ENCODE data around the gene CACNA1C.

Gene CACNA1C

DNA sequence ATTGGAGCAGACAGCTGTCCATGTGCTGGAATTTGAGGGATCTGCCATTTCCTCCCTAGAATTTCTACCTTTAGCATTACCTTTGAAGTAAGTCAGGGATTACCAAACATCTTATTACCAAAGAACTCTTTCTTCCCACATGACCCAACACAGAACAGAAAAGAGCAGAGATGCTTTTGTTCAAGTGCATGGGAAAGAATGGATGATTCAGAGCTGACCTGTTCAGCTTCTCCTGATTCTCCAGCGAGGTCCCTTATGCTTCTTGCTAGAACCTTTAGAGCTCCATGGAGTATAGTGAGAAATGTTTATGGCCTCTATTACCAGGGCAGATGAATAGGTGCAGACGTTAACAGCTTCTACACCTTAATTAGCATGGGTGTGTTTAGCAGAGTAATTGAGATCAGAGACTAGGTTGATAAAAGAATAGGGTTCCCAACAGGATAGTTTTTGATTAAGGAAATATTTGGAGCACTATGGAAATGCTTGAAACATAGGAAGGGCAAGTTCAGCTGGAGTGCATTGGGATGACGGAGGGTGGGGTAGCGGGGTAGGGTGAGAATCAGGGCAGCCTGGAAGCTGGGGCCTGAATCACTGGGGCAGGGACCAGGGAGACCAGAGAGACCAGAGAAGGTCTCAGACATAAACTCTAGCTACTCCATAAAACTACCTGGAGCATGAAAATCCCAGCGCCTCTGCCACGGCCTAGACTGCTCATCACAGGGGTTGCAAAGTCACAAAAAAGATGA, 223.7 kb downstream of the CACNA1C start:
- TF ChIP-seq, protein P1, sequence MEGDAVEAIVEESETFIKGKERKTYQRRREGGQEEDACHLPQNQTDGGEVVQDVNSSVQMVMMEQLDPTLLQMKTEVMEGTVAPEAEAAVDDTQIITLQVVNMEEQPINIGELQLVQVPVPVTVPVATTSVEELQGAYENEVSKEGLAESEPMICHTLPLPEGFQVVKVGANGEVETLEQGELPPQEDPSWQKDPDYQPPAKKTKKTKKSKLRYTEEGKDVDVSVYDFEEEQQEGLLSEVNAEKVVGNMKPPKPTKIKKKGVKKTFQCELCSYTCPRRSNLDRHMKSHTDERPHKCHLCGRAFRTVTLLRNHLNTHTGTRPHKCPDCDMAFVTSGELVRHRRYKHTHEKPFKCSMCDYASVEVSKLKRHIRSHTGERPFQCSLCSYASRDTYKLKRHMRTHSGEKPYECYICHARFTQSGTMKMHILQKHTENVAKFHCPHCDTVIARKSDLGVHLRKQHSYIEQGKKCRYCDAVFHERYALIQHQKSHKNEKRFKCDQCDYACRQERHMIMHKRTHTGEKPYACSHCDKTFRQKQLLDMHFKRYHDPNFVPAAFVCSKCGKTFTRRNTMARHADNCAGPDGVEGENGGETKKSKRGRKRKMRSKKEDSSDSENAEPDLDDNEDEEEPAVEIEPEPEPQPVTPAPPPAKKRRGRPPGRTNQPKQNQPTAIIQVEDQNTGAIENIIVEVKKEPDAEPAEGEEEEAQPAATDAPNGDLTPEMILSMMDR (IDR thresholded peaks at IDR 0.05; ENCODE audit: extremely low read depth, missing control alignments), result no peak

DNA sequence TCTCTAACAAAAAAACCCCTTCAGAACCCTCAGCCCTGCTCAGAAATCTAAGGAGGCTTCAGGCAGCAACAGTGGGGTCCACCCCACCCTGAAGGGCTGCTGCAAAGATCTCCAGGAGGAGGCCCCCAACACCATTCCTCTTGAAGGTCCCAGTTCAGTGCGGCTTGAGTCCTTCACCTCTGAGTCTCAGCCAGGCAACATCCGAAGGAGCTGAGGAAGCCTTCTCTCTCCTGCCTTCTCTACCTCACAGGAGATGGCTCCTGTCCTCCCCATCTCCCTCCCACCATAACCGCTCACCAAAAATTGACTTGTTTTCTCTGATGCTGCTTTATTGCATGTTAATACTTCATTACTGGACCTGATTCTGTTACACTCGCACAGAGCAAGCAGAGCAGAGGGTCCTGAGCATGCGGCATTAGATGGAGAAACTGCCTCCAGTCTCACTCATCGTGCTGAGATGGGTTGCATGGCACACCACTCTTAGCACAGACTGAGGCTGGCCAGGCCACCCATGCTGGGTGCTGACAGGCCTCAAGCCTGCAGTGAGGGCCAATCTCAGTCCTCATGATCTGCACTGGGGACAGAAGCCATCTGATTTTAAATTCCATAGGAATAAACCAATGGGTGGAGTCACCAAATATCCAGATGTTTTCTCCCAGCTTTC, 224.8 kb downstream of the CACNA1C start:
- TF ChIP-seq, protein P1 (IDR thresholded peaks at IDR 0.05; ENCODE audit: extremely low read depth, missing control alignments), result no peak
- no peak for DNase-seq (ENCODE audit: low spot score)

More for the DNA sequence above, 223.7 kb downstream of the CACNA1C start:
- no peak for DNase-seq (ENCODE audit: low spot score)

DNA sequence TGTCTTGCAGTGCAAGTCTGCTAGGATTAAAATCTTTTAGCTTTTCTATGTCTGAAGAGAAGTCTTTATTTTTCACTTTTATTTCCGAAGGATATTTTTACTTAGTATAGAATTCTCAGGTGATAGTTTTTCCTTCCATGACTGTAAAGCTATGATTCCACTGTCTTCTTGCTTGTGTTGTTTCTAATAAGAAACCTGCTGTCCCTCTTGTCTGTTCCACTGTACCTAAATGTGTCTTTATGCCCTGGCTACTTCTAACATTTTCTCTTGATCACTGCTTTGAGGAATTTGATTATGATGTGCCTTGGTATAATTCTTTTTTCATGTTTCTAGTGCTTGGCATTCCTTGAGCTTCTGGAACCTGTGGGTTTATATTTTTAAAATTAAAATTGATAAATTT, 228.7 kb downstream of the CACNA1C start:
- TF ChIP-seq, protein P1 (IDR thresholded peaks at IDR 0.05; ENCODE audit: extremely low read depth, missing control alignments), result no peak
- DNase-seq (ENCODE audit: low spot score), result no peak

DNA sequence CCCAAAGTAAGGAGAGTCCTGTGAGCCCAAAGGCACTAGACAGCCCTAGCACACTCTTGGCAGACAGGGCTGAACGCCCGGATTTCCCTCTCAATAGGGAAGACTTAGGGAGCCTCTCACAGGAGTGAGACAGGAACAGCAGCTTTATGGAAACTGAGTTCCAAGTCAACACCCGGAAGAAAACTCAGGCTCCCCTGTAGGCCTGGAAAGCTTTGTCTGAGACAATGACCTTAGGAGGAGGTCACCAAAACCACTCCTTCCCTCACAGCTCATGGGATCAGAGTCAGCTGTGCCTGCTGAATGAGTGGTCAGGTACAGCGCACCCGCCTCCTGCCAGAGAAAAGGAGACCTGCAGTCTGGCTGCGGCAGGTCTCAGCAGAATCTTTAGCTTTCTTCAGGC, 229.5 kb downstream of the CACNA1C start:
- no peak for DNase-seq (ENCODE audit: low spot score)

DNA sequence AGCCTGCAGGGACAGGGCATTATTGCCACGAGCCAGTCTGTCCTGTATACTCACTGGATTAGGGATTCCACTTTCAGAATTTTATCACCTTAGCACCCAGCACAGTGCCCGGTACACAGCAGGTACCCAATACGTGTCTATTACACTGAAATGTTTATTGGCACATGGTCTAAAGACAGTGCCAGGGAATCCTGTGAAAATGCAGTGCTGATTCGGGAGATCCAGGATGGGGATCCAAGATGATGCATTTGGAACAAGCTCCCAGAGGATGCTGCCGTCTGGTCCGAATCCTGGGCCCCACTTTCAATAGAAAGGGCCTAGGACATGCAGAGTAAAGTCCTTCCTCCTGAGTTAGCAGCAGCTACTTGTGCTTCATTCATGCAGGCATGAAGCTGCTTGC, 230.7 kb downstream of the CACNA1C start:
- TF ChIP-seq, protein P1 (IDR thresholded peaks at IDR 0.05; ENCODE audit: extremely low read depth, missing control alignments), result no peak
- DNase-seq (ENCODE audit: low spot score), result no peak

More for the DNA sequence above, 229.5 kb downstream of the CACNA1C start:
- TF ChIP-seq, protein P1 (IDR thresholded peaks at IDR 0.05; ENCODE audit: extremely low read depth, missing control alignments), result no peak

DNA sequence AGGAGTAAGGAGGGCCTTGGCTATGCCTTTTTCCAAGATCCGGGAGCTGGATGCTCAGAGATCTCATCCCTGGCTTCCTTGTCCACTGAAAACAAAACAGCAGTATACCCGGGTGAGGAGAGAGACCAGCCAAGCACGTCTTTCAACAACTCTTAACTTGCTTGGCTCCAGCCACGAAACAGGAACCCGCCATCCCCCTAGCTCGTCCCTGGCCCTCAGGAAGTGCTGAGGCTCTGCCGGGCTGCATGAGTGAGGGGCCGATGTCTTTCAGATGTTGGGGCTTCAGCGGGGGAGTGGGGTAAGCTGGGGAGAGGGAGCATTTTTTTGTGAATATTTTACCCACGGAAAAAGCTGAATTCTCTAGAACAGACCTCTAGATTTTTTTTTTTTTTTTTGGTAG, 231.1 kb downstream of the CACNA1C start:
- TF ChIP-seq, protein P1 (IDR thresholded peaks at IDR 0.05; ENCODE audit: extremely low read depth, missing control alignments), result no peak
- DNase-seq (ENCODE audit: low spot score), result no peak

DNA sequence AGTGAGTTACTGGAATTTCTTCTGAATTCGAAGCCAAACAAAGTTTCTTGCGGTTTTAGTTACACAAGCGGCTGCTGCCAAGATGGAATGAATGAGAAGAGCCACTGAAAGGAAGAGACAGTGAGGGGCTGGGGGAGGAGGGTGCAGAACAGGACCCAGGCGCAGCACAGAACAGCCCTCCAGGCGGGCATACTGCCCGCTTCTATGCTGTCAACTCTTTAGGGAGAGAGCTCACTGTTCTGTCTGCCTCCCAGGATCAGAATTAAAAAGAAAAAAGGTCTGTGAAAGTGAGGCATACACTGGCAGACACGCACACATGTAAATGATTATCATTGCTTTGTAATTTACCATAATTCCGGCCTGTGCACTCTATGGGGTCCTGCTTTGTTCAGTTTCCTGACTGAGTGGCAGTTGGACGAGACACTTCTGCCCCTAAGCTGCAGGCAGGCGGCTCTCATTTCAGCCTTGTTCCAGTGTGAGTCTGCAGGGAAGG, 231.6 kb downstream of the CACNA1C start:
- TF ChIP-seq, protein P1 (IDR thresholded peaks at IDR 0.05; ENCODE audit: extremely low read depth, missing control alignments), result no peak
- DNase-seq (ENCODE audit: low spot score), result no peak

Data from GM20000 (cell line).